ENCODE measurements around the gene LDLRAD4.
"Not testable (repeated sequence)": the region's sequence is repeated elsewhere in the genome, so short reads cannot be mapped to it uniquely, and the experiment has no call there.

LDLRAD4 gene

GRCh38 chr18:13246591-13246990 lies 28.0 kb downstream of the LDLRAD4 start:
- DNase-seq (ENCODE audit: low spot score), result no peak

DNA sequence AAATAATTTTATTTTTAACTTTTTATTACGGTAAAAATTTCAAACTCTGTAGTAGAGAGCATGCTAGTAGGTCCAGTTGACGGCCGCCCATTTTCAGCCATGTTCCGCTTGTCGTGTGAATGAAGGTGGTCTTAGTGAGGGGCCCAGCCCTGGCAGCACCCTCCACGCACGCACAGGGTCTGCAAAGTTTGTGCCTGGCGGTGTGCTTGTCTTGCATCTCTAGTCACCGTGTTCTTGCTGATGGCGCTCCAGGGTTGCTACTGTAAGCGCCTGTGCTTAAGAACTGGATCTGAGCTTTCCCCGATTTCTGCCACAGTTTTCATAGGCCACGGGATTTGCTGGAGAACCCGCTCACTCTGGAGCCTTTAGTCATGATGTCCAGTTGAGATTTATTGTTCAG lies 28.9 kb downstream of the LDLRAD4 start:
- no peak for DNase-seq (ENCODE audit: low spot score)

DNA sequence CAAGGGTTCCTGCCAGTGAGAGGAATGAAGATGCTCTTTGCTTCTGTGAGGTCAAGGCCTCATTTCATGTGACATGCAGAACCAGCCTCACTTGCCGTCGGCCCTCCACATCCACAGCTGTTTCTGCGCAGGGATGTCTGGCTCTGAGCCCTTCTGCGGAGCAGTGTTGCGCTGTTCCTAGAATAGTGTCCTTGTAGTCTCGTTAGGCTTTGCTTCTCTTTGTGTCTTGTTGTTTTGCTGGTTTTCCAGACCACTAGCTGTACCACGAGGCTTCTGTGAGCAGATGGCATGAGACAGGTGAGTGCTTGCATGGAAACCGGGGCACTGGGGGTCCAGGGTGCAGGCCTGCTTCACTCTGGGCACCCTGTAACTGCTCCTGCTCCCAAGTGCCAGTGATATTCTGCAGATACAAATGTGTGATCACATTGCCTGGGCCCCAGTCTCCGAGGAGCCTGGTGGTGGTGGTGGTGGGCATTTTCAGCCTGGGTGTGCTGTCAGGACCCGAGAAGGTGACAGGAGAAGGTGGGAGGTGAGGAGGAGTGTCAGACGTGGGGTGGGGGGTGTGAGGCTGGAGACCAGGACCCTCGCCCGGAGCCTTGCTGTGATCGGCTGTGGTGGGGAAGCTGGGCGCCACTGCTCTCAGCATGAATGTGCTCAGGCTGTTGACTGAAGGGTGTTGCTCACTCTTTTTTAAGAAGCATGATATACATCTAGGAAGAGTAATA lies 34.3 kb downstream of the LDLRAD4 start:
- DNase-seq (ENCODE audit: low spot score), result no peak

- DNase-seq (ENCODE audit: low spot score), result no peak
Observed at GRCh38 chr18:13253786-13254688, 35.5 kb downstream of the LDLRAD4 start.

- no peak for DNase-seq (ENCODE audit: low spot score)
Observed at GRCh38 chr18:13254971-13255927, 36.7 kb downstream of the LDLRAD4 start.

DNA sequence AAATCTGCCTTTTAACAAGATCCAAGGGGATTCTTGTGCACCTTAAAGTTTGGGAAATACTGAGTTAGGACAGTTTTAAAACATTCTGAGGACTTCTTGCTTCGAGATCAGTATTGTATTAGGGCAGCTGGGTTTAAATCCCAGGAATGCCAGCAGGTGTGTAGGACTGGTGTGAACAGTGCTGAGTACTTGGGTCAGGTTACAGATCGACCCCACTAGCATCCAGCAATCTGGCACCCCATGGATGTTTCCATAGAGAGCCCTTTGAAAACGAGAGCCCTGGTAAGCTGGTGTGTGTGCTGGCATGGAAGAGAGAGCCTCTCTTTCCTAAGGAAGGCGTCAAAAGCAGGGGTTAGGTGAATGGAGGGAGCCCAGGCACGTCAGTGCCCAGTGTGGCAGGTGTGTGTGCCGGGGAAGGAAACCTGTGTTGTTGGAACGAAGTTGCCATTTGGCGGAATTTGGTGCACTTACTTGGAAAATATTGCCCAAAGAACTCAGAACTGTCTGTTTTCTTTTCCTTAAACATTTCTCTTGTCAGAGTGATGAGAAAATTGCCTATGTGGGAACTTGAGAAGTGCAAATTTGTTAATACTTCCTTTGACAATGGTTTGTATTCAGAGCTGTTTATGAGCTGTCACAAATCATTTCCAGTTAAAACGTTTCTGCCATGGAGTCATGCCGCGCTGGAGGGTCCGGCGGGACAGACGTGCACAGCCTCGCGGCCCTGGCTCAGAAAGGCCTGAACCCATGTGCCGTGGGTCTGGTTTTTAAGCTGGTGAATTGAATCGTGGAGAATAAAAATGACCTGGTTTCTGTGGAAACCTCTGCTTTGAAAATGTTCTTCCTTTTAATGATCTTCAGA lies 38.1 kb downstream of the LDLRAD4 start:
- no peak for DNase-seq (ENCODE audit: low spot score)

DNA sequence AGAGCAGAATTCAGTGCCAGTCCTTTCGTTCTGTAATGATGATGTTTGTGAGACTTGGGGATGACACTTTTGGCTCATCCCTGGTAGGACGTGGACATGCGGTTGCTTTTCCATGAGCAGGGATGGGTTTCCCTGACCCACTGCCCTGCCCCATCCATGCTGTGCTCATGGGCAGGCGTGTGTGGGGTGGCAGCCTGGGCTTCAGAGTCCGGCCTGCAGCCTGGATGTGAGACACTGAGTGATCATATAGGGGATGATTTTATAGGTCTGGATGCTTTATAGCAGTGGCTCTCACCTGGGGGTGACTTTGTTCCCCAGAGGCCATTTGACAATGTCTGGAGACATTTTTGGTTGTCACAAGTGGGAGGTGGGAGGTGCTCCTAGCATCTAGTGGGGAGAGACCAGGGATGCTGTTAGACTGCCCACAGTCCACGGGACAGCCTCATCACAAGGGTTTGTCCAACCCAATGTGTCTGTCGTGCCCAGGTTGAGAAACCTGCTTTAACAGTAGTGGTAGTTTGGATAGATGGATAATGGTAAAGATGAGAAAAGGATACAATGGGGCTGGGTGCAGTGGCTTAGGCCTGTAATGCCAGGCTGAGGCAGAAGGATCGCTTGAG lies 38.9 kb downstream of the LDLRAD4 start:
- no peak for DNase-seq (ENCODE audit: low spot score)

GRCh38 chr18:13258921-13259320 lies 40.4 kb downstream of the LDLRAD4 start:
- no peak for DNase-seq (ENCODE audit: low spot score)

DNA sequence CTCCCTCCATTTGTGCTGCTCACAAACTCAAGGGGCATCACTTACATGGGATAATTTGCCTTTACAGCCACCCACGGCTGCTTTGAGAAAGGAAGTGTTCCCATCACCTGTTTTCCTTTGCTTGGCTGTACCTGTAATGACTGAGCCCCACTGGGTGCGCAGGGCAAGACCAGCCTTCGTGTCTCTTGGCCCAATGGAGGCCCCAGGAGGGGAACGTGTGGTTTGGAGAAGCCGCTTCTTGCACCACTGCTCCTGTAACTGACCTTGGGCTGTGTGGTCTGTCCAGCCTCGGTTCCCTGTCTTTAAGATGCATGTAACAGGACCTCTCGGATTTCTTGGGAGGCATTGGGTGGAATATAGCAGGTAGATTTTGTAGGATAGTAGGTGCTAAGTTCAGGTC lies 41.1 kb downstream of the LDLRAD4 start:
- no peak for DNase-seq (ENCODE audit: low spot score)

DNA sequence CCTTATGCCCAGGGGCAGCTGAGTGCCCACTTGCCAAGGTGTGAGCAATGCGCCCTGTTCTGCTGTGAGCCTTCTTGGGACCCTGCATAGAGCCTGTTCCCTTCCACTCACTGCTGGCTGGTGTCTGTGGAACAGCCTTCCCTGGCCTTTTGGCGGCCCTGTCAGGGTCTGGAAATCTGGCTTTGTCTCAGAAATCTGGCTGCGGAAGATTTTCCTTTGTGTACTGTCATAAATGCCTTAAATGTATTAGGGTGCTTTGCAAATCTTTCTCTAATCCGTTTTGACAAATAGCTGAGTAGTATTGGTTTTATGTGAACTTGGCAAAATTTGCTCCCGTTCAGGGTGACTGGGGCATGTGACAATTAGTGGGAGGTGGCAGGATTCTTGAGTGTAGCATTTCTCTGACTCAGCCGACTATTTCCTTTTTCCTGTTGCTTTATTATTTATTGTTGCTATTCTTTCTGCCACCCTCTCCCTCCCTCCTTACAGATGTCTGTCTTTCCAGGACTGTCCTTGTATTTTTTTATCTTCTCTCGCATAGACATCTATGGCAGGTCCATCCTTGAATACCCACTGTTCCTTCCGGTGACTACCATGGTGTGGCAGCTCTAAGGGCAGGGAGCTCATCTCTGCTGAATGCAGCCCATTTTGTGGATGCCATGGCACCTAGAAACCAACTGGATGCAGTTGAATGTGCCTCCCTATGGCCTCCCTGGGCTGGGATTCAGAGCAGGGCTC lies 41.8 kb downstream of the LDLRAD4 start:
- DNase-seq (ENCODE audit: low spot score), result no peak

- DNase-seq (ENCODE audit: low spot score), result no peak
Observed at GRCh38 chr18:13260935-13261640, 42.5 kb downstream of the LDLRAD4 start.

DNA sequence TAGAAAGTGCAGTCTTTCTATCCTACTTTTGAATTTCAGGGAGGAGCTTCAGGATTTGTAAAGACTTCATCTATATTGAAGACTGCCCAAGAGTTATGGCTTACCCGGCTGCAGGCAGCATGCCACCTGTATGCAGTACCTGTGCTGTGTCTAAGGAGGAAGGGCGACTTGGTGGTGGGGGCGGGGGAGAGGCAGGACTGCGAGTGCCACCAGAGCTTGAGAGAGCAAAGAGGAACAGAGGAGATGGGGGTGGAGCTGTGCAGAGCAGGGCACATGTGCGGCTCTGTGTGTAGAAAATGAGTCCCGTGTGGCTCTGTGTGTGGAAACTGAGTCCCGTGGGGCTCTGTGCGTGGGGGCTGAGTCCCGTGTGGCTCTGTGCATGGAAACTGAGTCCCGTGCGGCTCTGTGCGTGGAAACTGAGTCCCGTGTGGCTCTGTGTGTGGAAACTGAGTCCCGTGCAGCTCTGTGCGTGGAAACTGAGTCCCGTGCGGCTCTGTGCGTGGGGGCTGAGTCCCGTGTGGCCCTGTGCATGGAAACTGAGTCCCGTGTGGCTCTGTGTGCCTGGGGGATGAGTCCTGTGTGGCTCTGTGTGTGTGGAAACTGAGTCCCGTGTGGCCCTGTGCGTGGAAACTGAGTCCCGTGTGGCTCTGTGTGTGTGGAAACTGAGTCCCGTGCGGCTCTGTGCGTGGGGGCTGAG lies 43.2 kb downstream of the LDLRAD4 start:
- no peak for DNase-seq (ENCODE audit: low spot score)

DNA sequence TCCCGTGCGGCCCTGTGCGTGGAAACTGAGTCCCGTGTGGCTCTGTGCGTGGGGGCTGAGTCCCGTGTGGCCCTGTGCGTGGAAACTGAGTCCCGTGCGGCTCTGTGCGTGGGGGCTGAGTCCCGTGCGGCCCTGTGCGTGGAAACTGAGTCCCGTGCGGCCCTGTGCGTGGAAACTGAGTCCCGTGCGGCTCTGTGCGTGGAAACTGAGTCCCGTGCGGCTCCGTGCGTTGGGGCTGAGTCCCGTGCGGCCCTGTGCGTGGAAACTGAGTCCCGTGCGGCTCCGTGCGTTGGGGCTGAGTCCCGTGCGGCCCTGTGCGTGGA lies 43.8 kb downstream of the LDLRAD4 start:
- not testable (repeated sequence) for DNase-seq (ENCODE audit: low spot score)

- no peak for DNase-seq (ENCODE audit: low spot score)
Observed at GRCh38 chr18:13262839-13263691, 44.5 kb downstream of the LDLRAD4 start.

- no peak for DNase-seq (ENCODE audit: low spot score)
Observed at GRCh38 chr18:13264091-13265007, 45.8 kb downstream of the LDLRAD4 start.

- DNase-seq (ENCODE audit: low spot score), result no peak
Observed at GRCh38 chr18:13265008-13265910, 46.7 kb downstream of the LDLRAD4 start.

All from RKO (cell line).